Measurements from ENCODE around the gene TIMM13.

- TF ChIP-seq POLR2A (IDR thresholded peaks at IDR 0.05; ENCODE audit: low read depth, low read length) (no peak), POLR2AphosphoS5 (IDR thresholded peaks at IDR 0.05; ENCODE audit: low read depth, low read length) (no peak), TAF1 (IDR thresholded peaks at IDR 0.05; ENCODE audit: borderline replicate concordance, low read depth, low read length) (no peak)
Observed at GRCh38 chr19:2381148-2381820, 46.1 kb downstream of the TIMM13 start.

Measured in GM12892 (cell line).